C4-2B (cell line): ENCODE data around the gene NAT10.

Experiments used
- CTCF ChIP-seq: fragments of 450-650 bp; conservative IDR thresholded peaks from 2 replicates; pipeline ENCODE4 v1.5.1; 2017; ENCODE audit warnings: mild to moderate bottlenecking
- ZFX ChIP-seq: fragments of 450-650 bp; IDR thresholded peaks from 2 replicates; pipeline ENCODE4 v1.6.1; 2017

- TF ChIP-seq CTCF, result no peak
- TF ChIP-seq ZFX, result no peak
These were observed 57.4 kb downstream of the NAT10 start for GRCh38 chr11:34162856-34163255.
